ENCODE measurements around the gene BRD7. TPM values are rescaled to one million over a fixed set of nuclear protein-coding genes. Genes with fewer than 3 reads are reported as not detected.

BRD7 gene
- total and polyA plus RNA-seq, 2 of the 13 experiments (the other 11 are each of a cell fraction or from before 2014, with no cell fraction given) = 82.3 to 149 TPM

DNA sequence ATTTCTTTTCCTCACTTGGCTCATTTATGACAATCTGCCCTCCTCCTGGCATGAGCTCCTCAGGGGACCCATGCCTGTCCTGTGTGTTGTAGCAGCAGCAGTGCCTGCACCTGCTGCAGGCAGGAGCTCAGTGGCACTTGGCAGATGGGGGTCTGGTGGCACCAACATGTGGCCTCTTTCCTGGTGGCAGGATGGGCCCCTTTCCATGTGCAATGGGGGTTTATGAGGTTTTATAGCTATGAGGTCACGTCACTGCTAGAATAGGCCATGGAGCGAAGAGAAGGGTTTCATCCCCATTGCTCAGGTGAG lies 95.5 kb downstream of the BRD7 start:
- BruUV-seq (replicated peaks) = no TSS peak
- 52% methylated on average over 2 of the region's 2 CpGs for WGBS (ENCODE audit: low lambda C conversion rate)
- Histone ChIP-seq H2AFZ (ENCODE audit: low read length) (no peak overlapping the region), H3K27me3 (ENCODE audit: control insufficient read depth in 1 of 2, insufficient read depth in 2 of 2, low read length in 2 of 2) (peaks cover 2 to 26% of the 10 kb centered on the region in 2 experiments; a peak in 3 of 5 replicates), H3K79me2 (ENCODE audit: insufficient read depth, low read length) (no peaks in the 10 kb centered on the region), H4K20me1 (ENCODE audit: insufficient read depth, low read length) (no peaks in the 10 kb centered on the region), H3K4me1 (ENCODE audit: insufficient read depth, low read length) (peaks cover 26% of the 10 kb centered on the region), H3K4me2 (ENCODE audit: low read depth, low read length) (no peak overlapping the region), H3K27ac (ENCODE audit: extremely low read length, insufficient read depth, low read length) (no peak overlapping the region), H3K9ac (ENCODE audit: insufficient read depth, low read depth, low read length) (no peak overlapping the region), H3K4me3 (replicated peaks in 1 of 3; ENCODE audit: insufficient read depth in 1 of 3, low read depth in 2 of 3, low read length in 3 of 3) (no peak overlapping the region), H3K9me3 (ENCODE audit: low read length) (no peaks in the 10 kb centered on the region), H3K36me3 (replicated peaks in 1 of 2; ENCODE audit: control insufficient read depth in 1 of 2, insufficient read depth in 2 of 2, low read length in 2 of 2) (no peaks in the 10 kb centered on the region)
- FAIRE-seq (no peak), DNase-seq (ENCODE audit: low spot score) (no peak), ATAC-seq (no peak)
- POLR2A ChIA-PET = interaction anchor here (1.2 kb wide), 2 partner anchors 9 to 40 kb away, joined by 3 to 4 read pairs; no protein-coding TSS in a partner anchor
- intact Hi-C loops (cut with micrococcal nuclease; ENCODE audit: unreplicated experiment) = no loop called here
- CTCF ChIA-PET (ENCODE audit: low intra/inter-chr PET ratio, low total read pairs) = no interaction called here
- no peak for TF ChIP-seq ZNF747 (CRISPR knock-in tag; IDR thresholded peaks at IDR 0.05; ENCODE audit: borderline replicate concordance)
- TF ChIP-seq DNMT3B (CRISPR knock-in tag; conservative IDR thresholded peaks at IDR 0.05) = no peak
- no peak for TF ChIP-seq ZNF766 (CRISPR knock-in tag; IDR thresholded peaks at IDR 0.05; ENCODE audit: borderline replicate concordance)
- TF ChIP-seq HOXA7 (CRISPR knock-in tag; IDR thresholded peaks at IDR 0.05) = no peak
- no peak for TF ChIP-seq RFX3 (CRISPR knock-in tag; IDR thresholded peaks at IDR 0.05)
- no peak for TF ChIP-seq ZNF761 (CRISPR knock-in tag; conservative IDR thresholded peaks at IDR 0.05)
- no peak for TF ChIP-seq TRIM24 (CRISPR knock-in tag; IDR thresholded peaks at IDR 0.05)
- TF ChIP-seq, protein P1, sequence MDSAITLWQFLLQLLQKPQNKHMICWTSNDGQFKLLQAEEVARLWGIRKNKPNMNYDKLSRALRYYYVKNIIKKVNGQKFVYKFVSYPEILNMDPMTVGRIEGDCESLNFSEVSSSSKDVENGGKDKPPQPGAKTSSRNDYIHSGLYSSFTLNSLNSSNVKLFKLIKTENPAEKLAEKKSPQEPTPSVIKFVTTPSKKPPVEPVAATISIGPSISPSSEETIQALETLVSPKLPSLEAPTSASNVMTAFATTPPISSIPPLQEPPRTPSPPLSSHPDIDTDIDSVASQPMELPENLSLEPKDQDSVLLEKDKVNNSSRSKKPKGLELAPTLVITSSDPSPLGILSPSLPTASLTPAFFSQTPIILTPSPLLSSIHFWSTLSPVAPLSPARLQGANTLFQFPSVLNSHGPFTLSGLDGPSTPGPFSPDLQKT (CRISPR knock-in tag; IDR thresholded peaks at IDR 0.05; ENCODE audit: borderline replicate concordance) = no peak
- no peak for TF ChIP-seq GPN1 (CRISPR knock-in tag; IDR thresholded peaks at IDR 0.05; ENCODE audit: borderline replicate concordance)
- TF ChIP-seq XBP1 (CRISPR knock-in tag; IDR thresholded peaks at IDR 0.05) = no peak
- no peak for TF ChIP-seq SP1 (IDR thresholded peaks at IDR 0.05)
- no peak for TF ChIP-seq SP1 (CRISPR knock-in tag; IDR thresholded peaks at IDR 0.05)
- TF ChIP-seq ZNF749 (CRISPR knock-in tag; IDR thresholded peaks at IDR 0.05; ENCODE audit: borderline replicate concordance) = no peak
- no peak for TF ChIP-seq HMG20B (CRISPR knock-in tag; conservative IDR thresholded peaks at IDR 0.05)
- no peak for TF ChIP-seq ZFP82 (CRISPR knock-in tag; IDR thresholded peaks at IDR 0.05; ENCODE audit: borderline replicate concordance)
- TF ChIP-seq TBP (CRISPR knock-in tag; IDR thresholded peaks at IDR 0.05) = no peak
- TF ChIP-seq ZNF143 (CRISPR knock-in tag; IDR thresholded peaks at IDR 0.05) = no peak
- in situ Hi-C loops (cut with HindIII; ENCODE audit: extremely low pct_ligation_motif_present, low pct_unique_long_range_greater_than_20kb) = loop anchor here (5.0 kb wide), 1 partner anchor 49 kb away; no protein-coding TSS in a partner anchor

Data from HepG2 (cell line).